ENCODE data around the gene GGCT. TPM values are rescaled to one million over a fixed set of nuclear protein-coding genes. Genes with fewer than 3 reads are reported as not detected.

GGCT gene, protein sequence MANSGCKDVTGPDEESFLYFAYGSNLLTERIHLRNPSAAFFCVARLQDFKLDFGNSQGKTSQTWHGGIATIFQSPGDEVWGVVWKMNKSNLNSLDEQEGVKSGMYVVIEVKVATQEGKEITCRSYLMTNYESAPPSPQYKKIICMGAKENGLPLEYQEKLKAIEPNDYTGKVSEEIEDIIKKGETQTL
- total RNA-seq: 18.9 TPM
- long read RNA-seq, partial matches to known transcripts: 0 of 9 reads
- long read RNA-seq, other reads (novel, unspliced or antisense): 1 of 9 reads

- peak; percentile 99 for DNase-seq
- TF ChIP-seq CTCF (IDR thresholded peaks at IDR 0.05; ENCODE audit: borderline replicate concordance): no peak
Measured at GRCh38 chr7:30504301-30505173, at the start of gene GGCT. GGCT (minus strand) TSS chr7:30504829; CDS start chr7:30504709, 120 bp downstream.

DNA sequence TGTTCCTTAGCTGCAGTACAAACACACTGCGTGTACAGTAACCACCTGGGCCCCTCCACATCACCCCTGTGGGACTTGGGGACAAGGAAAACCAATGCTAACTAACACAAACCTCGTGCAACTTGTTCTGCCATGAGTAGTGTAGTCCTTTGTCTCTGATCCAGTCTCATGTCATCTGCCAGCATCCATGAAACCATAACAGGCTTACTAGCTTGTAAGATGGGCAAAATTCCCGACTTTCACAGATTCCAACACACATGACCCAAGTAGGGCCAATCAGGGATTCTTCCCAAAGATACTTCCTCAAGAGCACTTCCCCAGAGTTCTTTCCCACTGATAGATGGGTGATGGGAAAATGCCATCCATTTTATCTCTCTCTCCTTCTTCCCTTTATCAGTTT, 48.9 kb upstream of the GGCT start:
- peaks cover 15% of the 10 kb centered on the region for H3K36me3 ChIP-seq
- no peak overlapping the region for H3K4me3 ChIP-seq
- no peaks in the 10 kb centered on the region for H3K27me3 ChIP-seq (ENCODE audit: low read depth)
- no peaks in the 10 kb centered on the region for H3K9me3 ChIP-seq (replicated peaks)
- intact Hi-C loops (cut with micrococcal nuclease): no loop called here
- TF ChIP-seq CTCF (IDR thresholded peaks at IDR 0.05; ENCODE audit: borderline replicate concordance): no peak
- H3K4me1 ChIP-seq: peaks cover 31% of the 10 kb centered on the region
- no peak for DNase-seq
- H3K27ac ChIP-seq (replicated peaks): no peak overlapping the region

More at GRCh38 chr7:30504301-30505173, at the start of gene GGCT:
- Histone ChIP-seq H3K36me3 (no peaks in the 10 kb centered on the region), H3K4me1 (peaks cover 28% of the 10 kb centered on the region), H3K9me3 (replicated peaks) (no peaks in the 10 kb centered on the region), H3K4me3 (peak within 1 kb of the TSS; percentile 80), H3K27ac (replicated peaks) (peak within 1 kb of the TSS; percentile 91), H3K27me3 (ENCODE audit: low read depth) (no peaks in the 10 kb centered on the region)
- intact Hi-C loops (cut with micrococcal nuclease): no loop called here

- Histone ChIP-seq H3K27ac (replicated peaks) (no peak overlapping the region), H3K4me3 (no peak overlapping the region), H3K9me3 (replicated peaks) (no peaks in the 10 kb centered on the region), H3K27me3 (ENCODE audit: low read depth) (no peaks in the 10 kb centered on the region), H3K4me1 (peaks cover 33% of the 10 kb centered on the region), H3K36me3 (peaks cover 14% of the 10 kb centered on the region)
- DNase-seq: no peak
- no peak for TF ChIP-seq CTCF (IDR thresholded peaks at IDR 0.05; ENCODE audit: borderline replicate concordance)
- intact Hi-C loops (cut with micrococcal nuclease): no loop called here
Measured at GRCh38 chr7:30553141-30553540, 48.5 kb upstream of the GGCT start.

GRCh38 chr7:30552330-30552729, 47.7 kb upstream of the GGCT start:
- H3K9me3 ChIP-seq (replicated peaks): no peaks in the 10 kb centered on the region
- DNase-seq: no peak
- H3K4me1 ChIP-seq: peaks cover 33% of the 10 kb centered on the region
- intact Hi-C loops (cut with micrococcal nuclease): no loop called here
- TF ChIP-seq CTCF (IDR thresholded peaks at IDR 0.05; ENCODE audit: borderline replicate concordance): no peak
- no peak overlapping the region for H3K4me3 ChIP-seq
- no peak overlapping the region for H3K27ac ChIP-seq (replicated peaks)
- H3K27me3 ChIP-seq (ENCODE audit: low read depth): no peaks in the 10 kb centered on the region
- peaks cover 6% of the 10 kb centered on the region for H3K36me3 ChIP-seq

DNA sequence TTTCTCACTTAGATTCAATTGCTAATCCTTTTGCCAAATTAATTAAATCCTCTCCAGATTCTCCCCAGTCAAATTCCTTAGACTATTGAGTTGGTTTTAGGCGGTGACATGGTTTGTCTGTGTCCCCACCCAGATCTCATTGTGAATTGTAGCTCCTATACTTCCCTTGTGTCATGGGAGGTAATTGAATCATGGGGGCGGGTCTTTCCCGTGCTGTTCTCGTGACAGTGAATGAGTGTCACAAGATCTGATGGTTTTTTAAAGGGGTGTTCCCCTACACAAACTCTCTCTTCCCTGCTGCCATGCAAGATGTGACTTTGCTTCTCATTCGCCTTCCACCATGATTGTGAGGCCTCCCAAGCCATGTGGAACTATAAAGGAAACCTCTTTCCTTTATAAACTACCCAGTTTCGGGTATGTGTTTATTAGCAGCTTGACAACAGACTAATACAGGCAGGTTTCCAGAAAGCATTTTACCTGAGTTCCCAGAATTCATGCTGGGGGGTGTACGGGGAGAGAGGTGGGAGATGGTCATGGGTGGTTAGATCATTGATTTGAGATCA, 45.4 kb upstream of the GGCT start:
- no peak for DNase-seq
- peaks cover 33% of the 10 kb centered on the region for H3K4me1 ChIP-seq
- H3K27me3 ChIP-seq (ENCODE audit: low read depth): no peaks in the 10 kb centered on the region
- intact Hi-C loops (cut with micrococcal nuclease): no loop called here
- H3K4me3 ChIP-seq: no peak overlapping the region
- H3K9me3 ChIP-seq (replicated peaks): no peaks in the 10 kb centered on the region
- peak overlapping the region; percentile 64 for H3K27ac ChIP-seq (replicated peaks)
- TF ChIP-seq CTCF (IDR thresholded peaks at IDR 0.05; ENCODE audit: borderline replicate concordance): no peak
- H3K36me3 ChIP-seq: no peaks in the 10 kb centered on the region
